ENCODE results near the gene DENND1A.
"Not testable (repeated sequence)": the region's sequence is repeated elsewhere in the genome, so short reads cannot be mapped to it uniquely, and the experiment has no call there.

Gene DENND1A

GRCh38 chr9:123654994-123655637 lies 274.8 kb downstream of the DENND1A start:
- DNase-seq (ENCODE audit: low spot score) = no peak

- no peak for DNase-seq (ENCODE audit: low spot score)
Observed at GRCh38 chr9:123654218-123654993, 275.5 kb downstream of the DENND1A start.

- DNase-seq (ENCODE audit: low spot score) = no peak
Observed at GRCh38 chr9:123652416-123652815, 277.5 kb downstream of the DENND1A start.

- DNase-seq (ENCODE audit: low spot score) = no peak
Observed at GRCh38 chr9:123651871-123652270, 278.1 kb downstream of the DENND1A start.

- no peak for DNase-seq (ENCODE audit: low spot score)
Observed at GRCh38 chr9:123651273-123651672, 278.7 kb downstream of the DENND1A start.

- DNase-seq (ENCODE audit: low spot score) = peak; percentile 38
Observed at GRCh38 chr9:123649909-123650308, 280.0 kb downstream of the DENND1A start.

- DNase-seq (ENCODE audit: low spot score) = no peak
Observed at GRCh38 chr9:123647145-123647544, 282.8 kb downstream of the DENND1A start.

GRCh38 chr9:123645762-123646161 lies 284.2 kb downstream of the DENND1A start:
- no peak for DNase-seq (ENCODE audit: low spot score)

GRCh38 chr9:123645126-123645525 lies 284.8 kb downstream of the DENND1A start:
- DNase-seq (ENCODE audit: low spot score) = no peak

- no peak for DNase-seq (ENCODE audit: low spot score)
Observed at GRCh38 chr9:123643518-123643917, 286.4 kb downstream of the DENND1A start.

GRCh38 chr9:123642291-123643278 lies 287.3 kb downstream of the DENND1A start:
- no peak for DNase-seq (ENCODE audit: low spot score)

- peak; percentile 62 for DNase-seq (ENCODE audit: low spot score)
Observed at GRCh38 chr9:123640792-123641222, 289.1 kb downstream of the DENND1A start.

- DNase-seq (ENCODE audit: low spot score) = no peak
Observed at GRCh38 chr9:123639743-123640142, 290.2 kb downstream of the DENND1A start.

GRCh38 chr9:123637945-123638634 lies 291.8 kb downstream of the DENND1A start:
- DNase-seq (ENCODE audit: low spot score) = peak; percentile 22

GRCh38 chr9:123637606-123637944 lies 292.4 kb downstream of the DENND1A start:
- DNase-seq (ENCODE audit: low spot score) = no peak

GRCh38 chr9:123636805-123637204 lies 293.1 kb downstream of the DENND1A start:
- DNase-seq (ENCODE audit: low spot score) = not testable (repeated sequence)

- DNase-seq (ENCODE audit: low spot score) = no peak
Observed at GRCh38 chr9:123631862-123632261, 298.1 kb downstream of the DENND1A start.

- DNase-seq (ENCODE audit: low spot score) = no peak
Observed at GRCh38 chr9:123630233-123630632, 299.7 kb downstream of the DENND1A start.

GRCh38 chr9:123629531-123629930 lies 300.4 kb downstream of the DENND1A start:
- DNase-seq (ENCODE audit: low spot score) = no peak

- DNase-seq (ENCODE audit: low spot score) = no peak
Observed at GRCh38 chr9:123622711-123623241, 307.1 kb downstream of the DENND1A start.

- no peak for DNase-seq (ENCODE audit: low spot score)
Observed at GRCh38 chr9:123620239-123620638, 309.7 kb downstream of the DENND1A start.
